GM20000 (cell line): ENCODE data around the gene UXS1.

Experiments
- DNase-seq: peaks from one replicate; pipeline ENCODE4 v3.0.0; 2012; ENCODE audit warnings: low spot score
- CTCF ChIP-seq: IDR thresholded peaks from 2 replicates; pipeline ENCODE4 v1.5.1; 2012; ENCODE audit warnings: mild to moderate bottlenecking, control low read depth; ENCODE audit errors: extremely low read depth, missing control alignments

The UXS1 gene

DNA sequence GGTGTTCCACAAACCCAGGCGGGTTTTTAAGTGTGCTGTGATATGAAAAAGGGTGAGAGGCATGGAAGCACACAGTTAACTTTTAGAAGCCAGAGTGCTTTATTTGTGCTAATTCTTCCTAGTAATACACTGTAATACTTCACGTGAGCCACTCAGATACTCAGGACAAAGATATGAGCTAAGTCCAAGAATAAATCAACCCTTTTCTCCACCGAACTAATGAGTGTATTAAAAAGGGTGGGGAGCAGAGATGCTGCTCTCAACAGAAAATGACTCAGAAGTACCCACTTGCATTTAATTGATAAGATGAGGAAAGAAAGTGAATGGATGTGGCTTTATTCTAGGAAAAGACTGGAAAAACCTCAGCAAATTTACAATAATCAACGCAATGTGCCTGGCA is 79.9 kb downstream of the UXS1 start:
- no peak for TF ChIP-seq CTCF
- no peak for DNase-seq

DNA sequence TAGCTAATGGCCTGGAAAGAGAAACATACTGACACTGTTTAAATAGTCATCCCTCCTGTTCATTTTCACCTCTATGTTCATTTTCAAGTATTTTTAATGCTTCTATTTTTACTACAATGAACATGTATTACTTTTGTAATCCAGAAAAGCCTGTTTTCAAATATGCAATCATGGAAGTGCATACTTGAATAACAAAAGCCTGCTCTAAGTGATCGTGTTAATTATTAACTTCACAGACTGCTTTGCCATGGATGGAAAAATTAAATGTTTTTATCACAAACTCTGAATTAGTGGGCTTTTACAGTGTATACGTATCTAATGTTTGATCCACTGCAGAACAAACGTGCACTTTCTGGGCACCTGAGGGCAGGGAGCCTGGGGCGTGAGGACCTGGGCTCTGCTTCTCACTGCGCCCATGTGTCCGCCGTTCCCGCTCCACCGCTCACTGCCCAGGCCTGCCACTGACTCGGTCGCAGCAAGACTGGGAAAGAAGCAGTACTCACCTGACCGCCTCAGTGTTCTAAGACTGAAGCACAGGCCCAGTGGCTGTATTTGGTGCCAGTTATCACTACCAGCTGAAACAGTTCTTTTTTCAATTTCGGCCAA is 80.6 kb downstream of the UXS1 start:
- no peak for DNase-seq
- TF ChIP-seq CTCF, result no peak

DNA sequence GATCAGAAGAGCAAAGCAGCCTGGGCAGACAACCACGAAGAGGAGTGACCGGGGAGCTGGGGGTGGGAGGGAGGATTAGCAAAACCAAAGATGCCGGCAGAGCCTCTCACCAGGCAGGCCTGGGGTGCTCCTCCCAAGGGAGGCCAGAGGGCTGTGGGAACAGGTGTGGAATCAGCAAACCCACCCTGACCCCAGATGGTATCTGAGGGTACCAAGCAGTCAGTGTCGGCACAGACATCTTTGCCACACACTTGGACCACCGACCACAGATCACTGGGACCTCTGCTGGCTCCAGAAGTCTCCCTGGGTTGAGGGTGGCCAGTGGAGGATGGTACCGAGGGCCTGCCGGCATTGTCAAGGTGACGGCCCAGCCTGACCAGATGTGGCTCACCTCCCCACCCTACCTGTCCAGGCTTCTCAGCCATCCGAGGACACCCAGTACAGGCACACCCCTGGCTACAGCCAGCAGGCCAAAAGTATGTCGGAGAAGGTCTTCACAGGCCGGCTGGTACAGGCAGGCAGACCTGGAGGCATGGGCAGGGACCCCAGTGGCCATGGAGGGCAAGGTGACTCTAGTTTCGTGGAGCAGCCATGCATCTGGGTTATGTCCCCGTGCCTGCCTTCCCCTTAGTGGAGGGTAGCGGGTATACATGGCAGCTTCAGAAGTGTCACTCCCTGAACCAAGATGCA is 82.1 kb downstream of the UXS1 start:
- no peak for DNase-seq
- TF ChIP-seq CTCF, result no peak

GRCh38 chr2:106109675-106110424 is 84.3 kb downstream of the UXS1 start:
- no peak for DNase-seq
- TF ChIP-seq CTCF, result no peak

- no peak for TF ChIP-seq CTCF
- DNase-seq, result no peak
These were observed 85.3 kb downstream of the UXS1 start for GRCh38 chr2:106108791-106109190.

DNA sequence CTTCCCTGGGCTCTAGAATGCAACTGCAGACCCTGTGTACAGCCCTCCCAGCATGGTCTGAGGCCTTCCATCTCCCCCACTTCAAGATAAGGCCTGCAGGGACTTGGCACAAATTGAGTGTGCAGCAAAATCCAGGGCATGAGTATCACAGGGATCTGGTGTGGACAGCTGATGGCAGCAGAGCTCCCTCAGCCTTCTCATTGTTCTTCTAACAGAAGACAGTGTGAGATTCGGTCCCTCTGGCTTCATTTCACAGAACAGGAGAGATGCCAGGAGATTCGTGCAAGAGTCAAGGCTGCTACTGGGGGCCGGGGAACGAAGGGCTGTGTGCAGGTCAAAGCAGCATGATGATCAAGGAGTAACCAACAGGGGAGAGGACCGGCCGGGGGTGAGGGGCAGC is 85.8 kb downstream of the UXS1 start:
- TF ChIP-seq CTCF, result no peak
- DNase-seq, result no peak

GRCh38 chr2:106107509-106108131 is 86.5 kb downstream of the UXS1 start:
- DNase-seq, result peak; percentile 65
- TF ChIP-seq CTCF, result peak; percentile 48
